ENCODE measurements around the gene COG6. TPM values are rescaled to one million over a fixed set of nuclear protein-coding genes. Genes with fewer than 3 reads are reported as not detected.

The COG6 gene
- total and polyA plus RNA-seq, 10 of the 15 experiments (the other 5 are each of a cell fraction or from before 2014, with no cell fraction given), result 4.5 to 29.8 (median 12.6) TPM

- TF ChIP-seq ZSCAN29 (IDR thresholded peaks at IDR 0.05) (no peak), STAT1 (conservative IDR thresholded peaks at IDR 0.05) (no peak), CHD1 (IDR thresholded peaks at IDR 0.05; ENCODE audit: low read depth, low read length) (no peak), ASH2L (IDR thresholded peaks at IDR 0.05; ENCODE audit: borderline replicate concordance, low read depth) (no peak), NFYA (IDR thresholded peaks at IDR 0.05; ENCODE audit: borderline replicate concordance, low read depth, low read length) (no peak), SIN3A (IDR thresholded peaks at IDR 0.05; ENCODE audit: low read depth, low read length) (no peak), ZNF217 (IDR thresholded peaks at IDR 0.05) (peak; percentile 72; the same call in 1 of the 2 replicates), CREB1 (IDR thresholded peaks at IDR 0.05; ENCODE audit: low read depth) (no peak), BCL11A (IDR thresholded peaks at IDR 0.05; ENCODE audit: low read depth, low read length) (no peak), HDAC6 (IDR thresholded peaks at IDR 0.05; ENCODE audit: unreplicated experiment) (no peak), HSF1 (IDR thresholded peaks at IDR 0.05; ENCODE audit: low read depth, low read length) (no peak), CEBPB (IDR thresholded peaks at IDR 0.05; ENCODE audit: borderline replicate concordance in 1 of 2, low read depth in 2 of 2, low read length in 2 of 2) (no peak), SREBF2 (IDR thresholded peaks at IDR 0.05; ENCODE audit: low read length) (no peak), NR2C1 (IDR thresholded peaks at IDR 0.05) (no peak), JUNB (IDR thresholded peaks at IDR 0.05) (no peak), REST (IDR thresholded peaks at IDR 0.05; ENCODE audit: low read depth, low read length) (no peak), POLR2AphosphoS5 (IDR thresholded peaks at IDR 0.05; ENCODE audit: low read length) (no peak), IRF4 (IDR thresholded peaks at IDR 0.05; ENCODE audit: low read depth, low read length) (no peak), SMC3 (IDR thresholded peaks at IDR 0.05; ENCODE audit: borderline replicate concordance, low read length) (no peak), BMI1 (IDR thresholded peaks at IDR 0.05; ENCODE audit: borderline replicate concordance) (peak; percentile 24; the same call in 1 of the 2 replicates), TARDBP (IDR thresholded peaks at IDR 0.05; ENCODE audit: borderline replicate concordance) (no peak), RUNX3 (IDR thresholded peaks at IDR 0.05; ENCODE audit: low read length) (no peak)
- TF ChIP-seq, protein P1, sequence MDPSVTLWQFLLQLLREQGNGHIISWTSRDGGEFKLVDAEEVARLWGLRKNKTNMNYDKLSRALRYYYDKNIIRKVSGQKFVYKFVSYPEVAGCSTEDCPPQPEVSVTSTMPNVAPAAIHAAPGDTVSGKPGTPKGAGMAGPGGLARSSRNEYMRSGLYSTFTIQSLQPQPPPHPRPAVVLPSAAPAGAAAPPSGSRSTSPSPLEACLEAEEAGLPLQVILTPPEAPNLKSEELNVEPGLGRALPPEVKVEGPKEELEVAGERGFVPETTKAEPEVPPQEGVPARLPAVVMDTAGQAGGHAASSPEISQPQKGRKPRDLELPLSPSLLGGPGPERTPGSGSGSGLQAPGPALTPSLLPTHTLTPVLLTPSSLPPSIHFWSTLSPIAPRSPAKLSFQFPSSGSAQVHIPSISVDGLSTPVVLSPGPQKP (IDR thresholded peaks at IDR 0.05; ENCODE audit: low read depth, low read length), result no peak
- TF ChIP-seq, protein P2, sequence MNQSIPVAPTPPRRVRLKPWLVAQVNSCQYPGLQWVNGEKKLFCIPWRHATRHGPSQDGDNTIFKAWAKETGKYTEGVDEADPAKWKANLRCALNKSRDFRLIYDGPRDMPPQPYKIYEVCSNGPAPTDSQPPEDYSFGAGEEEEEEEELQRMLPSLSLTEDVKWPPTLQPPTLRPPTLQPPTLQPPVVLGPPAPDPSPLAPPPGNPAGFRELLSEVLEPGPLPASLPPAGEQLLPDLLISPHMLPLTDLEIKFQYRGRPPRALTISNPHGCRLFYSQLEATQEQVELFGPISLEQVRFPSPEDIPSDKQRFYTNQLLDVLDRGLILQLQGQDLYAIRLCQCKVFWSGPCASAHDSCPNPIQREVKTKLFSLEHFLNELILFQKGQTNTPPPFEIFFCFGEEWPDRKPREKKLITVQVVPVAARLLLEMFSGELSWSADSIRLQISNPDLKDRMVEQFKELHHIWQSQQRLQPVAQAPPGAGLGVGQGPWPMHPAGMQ (IDR thresholded peaks at IDR 0.05; ENCODE audit: borderline replicate concordance), result no peak
Observed at GRCh38 chr13:39760521-39760920, 105.1 kb downstream of the COG6 start (continued).

Measured in GM12878 (cell line).